GM15510 (cell line): ENCODE data around the gene SEMA6A.

ENCODE experiments used
- POLR2A ChIP-seq: IDR thresholded peaks from 3 replicates; pipeline ENCODE4 v1.6.1; 2011; ENCODE audit warnings: borderline replicate concordance; ENCODE audit not compliant: insufficient read length; ENCODE audit errors: extremely low read depth

The SEMA6A gene

GRCh38 chr5:116539222-116539621 lies 35.4 kb downstream of the SEMA6A start:
- TF ChIP-seq POLR2A, result no peak

GRCh38 chr5:116536316-116537083 lies 38.1 kb downstream of the SEMA6A start:
- no peak for TF ChIP-seq POLR2A

DNA sequence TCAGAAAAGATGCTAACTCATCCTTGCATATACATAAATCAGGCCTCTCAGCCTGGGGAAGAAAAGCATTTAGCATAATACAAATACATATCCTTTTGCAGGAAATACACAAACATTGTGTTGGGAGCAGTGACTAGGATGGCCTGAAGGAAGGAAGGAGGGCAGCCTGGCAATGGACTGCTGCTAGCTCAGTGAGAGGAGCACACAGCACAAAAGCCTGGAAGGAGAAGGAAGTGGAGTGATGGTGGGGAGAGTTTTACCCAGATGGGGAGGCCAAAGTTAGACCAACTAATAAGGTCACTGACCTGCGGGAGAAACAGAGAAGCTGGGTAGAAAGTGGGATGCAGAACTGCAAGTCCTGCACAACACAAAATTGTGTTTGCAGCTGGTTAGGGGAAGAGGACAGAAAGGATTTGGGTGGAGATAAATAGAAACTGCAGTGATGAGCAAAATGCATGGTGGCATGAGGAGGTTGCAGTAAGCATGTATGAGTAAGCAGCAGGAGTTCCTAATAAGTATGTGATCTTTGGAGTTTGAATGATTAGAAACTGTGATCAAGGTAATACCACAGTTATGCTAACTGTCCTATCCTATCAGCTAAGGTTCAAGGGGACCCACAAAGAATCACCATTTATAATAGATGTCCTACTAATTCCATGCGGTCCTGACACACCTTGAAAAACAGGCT lies 39.5 kb downstream of the SEMA6A start:
- TF ChIP-seq POLR2A, result no peak

GRCh38 chr5:116532762-116533525 lies 41.7 kb downstream of the SEMA6A start:
- no peak for TF ChIP-seq POLR2A

GRCh38 chr5:116531635-116532034 lies 43.0 kb downstream of the SEMA6A start:
- TF ChIP-seq POLR2A, result no peak

GRCh38 chr5:116531117-116531516 lies 43.5 kb downstream of the SEMA6A start:
- TF ChIP-seq POLR2A, result no peak

DNA sequence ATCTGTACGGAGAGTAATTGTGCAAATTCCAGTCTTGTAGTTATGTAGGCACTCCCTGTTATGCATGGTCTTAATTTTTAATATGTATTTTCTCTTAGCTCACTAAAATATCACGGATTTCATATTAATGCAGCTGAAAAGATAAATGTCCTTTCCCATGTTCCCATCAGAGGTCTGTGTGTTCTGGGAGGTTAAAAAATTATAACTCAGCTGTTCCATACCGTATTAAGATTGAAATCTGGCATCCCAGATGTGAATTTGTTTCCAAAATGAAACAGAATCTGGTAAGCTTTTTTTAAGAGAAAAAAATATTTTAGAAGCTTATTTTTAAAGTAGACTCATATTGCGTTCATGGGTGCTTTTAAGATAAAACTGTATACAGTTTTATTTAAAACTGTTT lies 44.3 kb downstream of the SEMA6A start:
- no peak for TF ChIP-seq POLR2A

DNA sequence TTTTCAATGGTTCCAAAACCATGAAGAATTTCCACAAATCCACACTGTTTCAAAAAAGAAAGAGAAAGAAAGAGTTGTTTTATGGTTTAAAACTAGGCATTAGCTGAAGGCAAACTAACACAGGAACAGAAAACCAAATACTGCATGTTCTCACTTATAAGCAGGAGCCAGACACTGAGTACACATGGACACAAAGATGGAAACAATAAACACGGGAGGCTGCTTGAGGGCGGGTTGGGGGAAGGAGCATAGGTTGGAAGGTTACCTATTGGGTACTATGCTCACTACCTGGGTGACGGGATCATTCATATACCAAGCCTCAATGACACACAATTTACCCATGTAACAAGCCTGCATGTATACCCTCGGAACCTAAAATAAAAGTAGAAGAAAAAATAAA lies 45.0 kb downstream of the SEMA6A start:
- TF ChIP-seq POLR2A, result no peak

- no peak for TF ChIP-seq POLR2A
Measured at GRCh38 chr5:116528519-116529234, 45.9 kb downstream of the SEMA6A start.

GRCh38 chr5:116527582-116527981 lies 47.0 kb downstream of the SEMA6A start:
- no peak for TF ChIP-seq POLR2A

GRCh38 chr5:116525674-116526073 lies 48.9 kb downstream of the SEMA6A start:
- TF ChIP-seq POLR2A, result no peak

DNA sequence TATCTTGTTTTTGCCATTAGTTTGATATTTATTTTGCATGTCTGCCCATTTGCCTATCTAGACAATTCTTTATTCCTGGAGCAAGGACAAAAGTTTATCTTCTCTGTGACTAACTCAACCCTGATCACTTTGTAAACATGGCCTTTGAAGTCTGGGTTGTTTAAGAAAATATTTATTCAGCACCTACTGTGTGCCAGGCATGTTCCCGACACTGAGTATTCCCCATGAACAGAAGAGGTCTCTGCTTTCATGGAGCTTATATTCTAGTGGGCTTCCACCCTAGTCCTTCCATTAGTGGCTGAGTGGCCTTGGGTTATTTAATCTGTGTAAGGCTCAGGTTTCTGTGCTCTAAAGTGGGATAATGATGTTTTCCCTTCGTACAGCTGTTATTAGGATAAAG lies 49.7 kb downstream of the SEMA6A start:
- no peak for TF ChIP-seq POLR2A

- TF ChIP-seq POLR2A, result no peak
Measured at GRCh38 chr5:116524051-116524904, 50.3 kb downstream of the SEMA6A start.
